T47D (cell line): ENCODE data around the gene GADL1.

Experiments used
- DNase-seq, 2 experiments: peaks; one replicate each; pipeline versions ENCODE4 v3.0.0 to v3.0.0-alpha.2; 2011 to 2012; ENCODE audit warnings: low read depth in 1 of 2, low spot score in 1 of 2
- JUND ChIP-seq: IDR thresholded peaks from 2 replicates; pipeline ENCODE4 v1.6.1; 2012; ENCODE audit warnings: low read depth
- in situ Hi-C: cut with HindIII; loops from 2 replicates; pipeline ENCODE4 v1.10.0; 2016; ENCODE audit warnings: low sequenced_read_pairs, low pct_unique_long_range_greater_than_20kb

Gene GADL1

DNA sequence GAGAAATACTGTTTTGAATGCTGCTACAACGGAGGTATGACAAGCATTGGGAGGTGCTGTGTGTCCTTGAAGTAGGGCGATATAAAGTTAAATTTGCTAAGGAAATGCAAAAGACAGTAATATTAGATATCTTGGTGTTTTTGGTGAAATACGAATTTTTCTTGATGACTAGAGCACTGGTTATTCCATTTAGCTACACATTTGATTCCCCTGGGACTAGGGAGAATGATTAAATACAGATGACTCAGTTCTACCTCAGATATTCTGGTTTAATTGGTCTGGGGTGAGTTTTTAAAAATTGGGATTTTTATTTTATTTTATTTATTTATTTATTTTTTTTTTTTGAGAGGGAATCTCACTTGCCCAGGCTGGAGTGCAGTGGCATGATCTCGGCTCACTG lies 18.7 kb upstream of the GADL1 start:
- in situ Hi-C loops: no loop called here
- no peak for TF ChIP-seq JUND
- no peak for DNase-seq

DNA sequence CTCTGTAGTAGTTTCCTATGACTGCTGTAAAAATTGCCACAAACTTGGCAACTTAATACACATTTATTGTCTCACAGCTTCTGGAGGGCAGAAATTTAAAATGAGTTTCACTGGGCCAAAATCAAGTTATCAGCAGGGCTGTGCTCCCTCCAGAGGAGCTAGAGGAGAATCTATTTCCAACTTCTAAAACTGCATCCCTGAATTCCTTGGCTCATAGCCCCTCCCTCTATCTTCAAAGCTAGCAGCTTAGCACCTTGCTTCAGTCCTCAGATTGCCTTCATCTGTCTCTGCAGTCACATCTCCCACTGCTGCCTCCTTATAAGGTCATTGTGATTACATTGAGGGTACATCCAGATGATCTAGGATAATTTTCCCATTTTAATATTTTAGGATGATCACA lies 17.8 kb upstream of the GADL1 start:
- TF ChIP-seq JUND: no peak
- DNase-seq: no peak
- in situ Hi-C loops: no loop called here

DNA sequence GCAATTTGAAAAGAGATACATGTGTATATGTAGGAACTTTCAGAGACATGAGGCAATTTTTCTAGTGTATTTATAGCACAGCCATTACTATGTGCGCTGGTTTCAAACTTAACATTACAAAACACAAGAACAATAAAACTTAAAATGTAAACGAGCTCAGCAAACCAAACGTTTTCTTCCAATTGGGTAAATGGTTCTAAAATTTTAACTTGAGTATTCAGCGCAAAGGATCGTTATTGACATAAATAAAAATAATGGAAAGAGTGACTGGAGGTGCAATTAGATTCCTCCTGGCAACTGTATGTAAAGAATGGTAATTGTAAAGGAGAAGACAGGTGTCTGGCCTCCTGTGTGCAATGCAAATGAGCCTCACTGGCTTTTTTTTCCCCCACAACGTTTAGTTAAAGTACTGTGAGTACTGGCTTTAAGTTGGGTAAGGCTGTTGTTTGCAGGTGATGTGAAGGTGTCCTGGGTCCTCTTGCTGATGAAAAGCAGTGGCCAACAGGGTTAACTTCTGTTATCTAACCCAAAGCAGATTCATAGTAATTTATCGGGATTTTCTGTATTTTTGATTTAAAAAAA lies 14.1 kb upstream of the GADL1 start:
- in situ Hi-C loops: no loop called here
- DNase-seq: no peak
- no peak for TF ChIP-seq JUND

DNA sequence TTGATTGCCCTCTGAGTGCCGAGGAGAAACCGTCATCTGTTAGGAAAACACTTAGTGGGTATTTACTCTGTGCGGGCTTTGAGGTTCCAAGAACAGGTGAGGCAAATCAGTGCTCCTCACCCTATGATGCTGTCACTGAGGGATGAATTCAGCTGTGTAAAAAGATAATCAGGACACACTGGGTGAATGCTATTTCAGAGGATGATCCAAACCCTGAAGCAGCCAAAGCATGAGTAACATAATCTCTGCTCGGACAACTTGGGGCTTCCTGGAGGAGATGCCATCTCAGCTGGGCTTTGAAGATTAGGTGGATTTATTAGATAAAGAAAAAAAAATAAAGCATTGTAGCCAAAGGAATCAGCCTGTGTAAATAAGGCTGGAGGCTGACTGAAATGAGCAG lies 10.5 kb upstream of the GADL1 start:
- no peak for TF ChIP-seq JUND
- in situ Hi-C loops: no loop called here
- no peak for DNase-seq

DNA sequence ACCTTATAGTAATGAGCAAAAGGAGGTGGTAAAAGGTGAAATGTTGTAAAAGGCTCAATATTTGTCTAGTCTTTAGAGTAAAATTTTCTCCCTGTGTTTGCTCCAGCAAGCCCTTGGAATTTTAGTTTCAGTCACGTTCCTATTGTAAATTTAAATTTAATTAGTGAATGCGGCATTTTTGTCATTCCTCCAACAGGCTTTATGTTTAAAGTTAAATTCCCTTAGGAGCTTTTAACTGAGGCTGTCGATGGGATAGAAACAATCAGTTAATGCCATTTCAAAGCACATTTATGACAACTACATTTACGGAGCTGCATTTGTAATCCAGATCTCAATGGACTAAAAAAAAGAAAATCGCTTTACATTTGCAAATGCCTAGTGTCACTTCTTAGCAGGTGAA lies 868 bp upstream of the GADL1 start:
- in situ Hi-C loops: no loop called here
- DNase-seq: no peak
- TF ChIP-seq JUND: no peak

DNA sequence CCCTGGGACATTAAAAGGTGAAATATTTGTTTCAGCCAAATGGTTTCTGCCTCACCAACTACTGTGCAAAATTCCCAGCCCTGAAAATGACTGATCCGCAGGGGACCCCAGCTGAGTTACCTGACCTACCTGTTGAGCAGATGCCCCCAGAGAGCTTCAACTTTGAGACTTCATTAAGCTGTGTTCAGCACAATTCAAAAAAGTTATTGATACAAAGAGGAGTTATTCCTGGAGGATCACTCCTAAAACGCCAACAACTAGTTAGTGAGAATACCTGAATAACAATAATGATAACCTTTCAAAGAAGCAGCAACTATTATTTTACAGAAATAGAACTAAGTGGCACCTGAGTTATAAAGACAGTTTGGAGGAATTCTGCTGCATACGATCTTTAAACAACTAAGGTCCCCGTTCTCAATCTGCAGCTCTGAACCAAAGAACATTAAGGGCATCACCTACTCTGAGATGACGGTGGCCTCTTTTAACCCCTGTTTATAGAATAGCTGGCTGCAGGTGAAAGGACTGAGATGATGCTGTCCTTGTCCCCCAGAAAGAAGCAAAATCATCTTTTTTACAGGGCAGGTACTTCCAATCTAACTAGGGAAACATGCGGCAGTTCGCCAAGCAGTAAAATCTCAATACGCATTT lies 659 bp downstream of the GADL1 start:
- in situ Hi-C loops: no loop called here

DNA sequence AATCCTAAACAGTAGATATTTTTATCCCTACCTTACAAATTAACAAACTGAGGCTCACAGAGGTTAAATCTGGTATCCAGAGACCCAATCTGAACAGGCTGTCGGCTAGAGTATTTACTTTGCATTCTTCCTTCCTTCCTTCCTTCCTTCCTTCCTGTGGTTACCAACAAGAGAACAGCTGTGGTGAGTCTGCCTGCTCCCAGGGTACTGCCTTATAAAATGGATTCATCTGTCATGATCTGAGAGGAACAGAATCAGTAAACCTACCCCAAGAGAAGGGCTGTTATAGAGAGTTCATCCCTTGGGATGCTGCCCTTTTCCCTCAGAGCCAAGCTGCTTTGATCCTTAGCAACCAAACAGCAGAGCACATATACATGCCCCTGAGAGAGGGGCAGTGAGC lies 3.6 kb downstream of the GADL1 start:
- in situ Hi-C loops: no loop called here
- no peak for TF ChIP-seq JUND
- no peak for DNase-seq

More for the DNA sequence above, 659 bp downstream of the GADL1 start:
- TF ChIP-seq JUND: no peak
- DNase-seq: no peak

DNA sequence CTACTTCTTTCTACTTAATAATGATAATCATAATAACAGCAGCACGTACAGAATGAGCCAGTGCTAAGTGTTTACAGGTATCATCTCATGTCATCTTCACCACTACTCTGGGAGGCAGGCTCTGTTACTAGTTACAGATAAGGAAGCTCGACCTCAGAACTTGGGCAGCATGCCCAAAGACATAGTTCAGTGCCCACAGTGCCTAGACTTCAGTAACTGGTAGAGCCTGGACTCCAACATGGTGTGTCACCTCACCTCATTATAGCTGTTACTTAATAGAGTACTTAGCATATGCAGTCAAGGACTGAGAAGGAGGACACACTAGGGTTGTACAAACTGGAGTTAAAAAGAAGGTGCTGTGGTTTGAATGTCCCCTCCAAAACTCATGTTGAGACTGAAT lies 7.6 kb downstream of the GADL1 start:
- TF ChIP-seq JUND: no peak
- in situ Hi-C loops: no loop called here
- no peak for DNase-seq

DNA sequence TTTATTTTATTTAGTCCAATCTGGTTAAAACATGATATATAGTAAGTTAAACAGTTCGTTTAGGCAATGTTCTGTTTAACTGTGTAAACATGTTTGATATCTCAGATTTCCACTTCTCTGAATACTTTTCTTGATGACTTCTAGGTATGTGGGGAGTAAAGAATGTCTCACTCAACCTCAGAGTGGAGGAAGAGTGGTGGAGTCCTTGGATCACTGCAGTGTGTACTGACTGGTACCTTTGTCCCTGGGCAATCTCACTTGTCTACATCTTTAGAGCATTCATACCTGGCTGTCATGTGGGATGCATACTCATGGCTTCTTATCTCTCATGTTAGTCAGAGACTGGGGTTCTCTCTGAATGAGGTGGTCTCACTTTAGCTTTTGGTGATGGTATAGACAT lies 15.6 kb downstream of the GADL1 start:
- no peak for TF ChIP-seq JUND
- DNase-seq: no peak
- in situ Hi-C loops: no loop called here

DNA sequence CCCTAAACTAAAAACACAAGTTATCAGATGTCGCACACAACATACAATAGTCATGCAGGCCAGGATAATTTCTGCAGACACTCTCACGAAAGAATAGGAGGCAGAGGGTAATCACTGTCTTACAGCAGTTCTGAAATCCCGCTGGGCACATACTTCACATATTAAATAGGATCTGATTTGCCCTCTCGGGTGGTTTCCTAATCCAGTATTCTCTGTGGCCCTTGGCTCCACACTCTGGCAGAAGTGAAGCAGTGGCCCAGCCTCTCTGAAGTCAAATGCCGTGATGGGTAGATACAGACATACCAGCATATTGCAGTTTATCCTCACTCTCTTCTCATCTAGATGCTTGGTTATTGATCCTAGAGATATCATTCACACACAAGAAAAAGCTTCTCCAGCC lies 19.0 kb downstream of the GADL1 start:
- no peak for TF ChIP-seq JUND
- in situ Hi-C loops: no loop called here
- DNase-seq: no peak

DNA sequence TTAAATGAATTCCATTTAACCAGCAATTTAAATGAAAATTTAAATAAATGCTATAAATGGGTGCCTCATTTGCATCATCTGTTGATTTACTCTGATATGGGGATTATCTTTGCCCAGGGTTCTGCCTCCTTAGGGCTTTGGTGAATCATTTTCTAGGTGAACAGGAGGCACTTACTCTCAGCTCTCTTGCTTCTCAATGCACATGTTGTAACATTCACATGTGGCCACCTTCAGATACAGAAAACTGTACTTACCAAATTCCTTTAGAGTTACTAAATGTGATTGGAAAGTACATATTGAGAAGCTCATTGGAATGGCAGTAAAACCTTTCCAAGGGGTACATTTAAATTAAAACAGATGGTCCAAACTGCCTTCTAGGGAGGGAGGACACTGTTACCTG lies 20.8 kb downstream of the GADL1 start:
- DNase-seq: no peak
- no peak for TF ChIP-seq JUND
- in situ Hi-C loops: no loop called here

DNA sequence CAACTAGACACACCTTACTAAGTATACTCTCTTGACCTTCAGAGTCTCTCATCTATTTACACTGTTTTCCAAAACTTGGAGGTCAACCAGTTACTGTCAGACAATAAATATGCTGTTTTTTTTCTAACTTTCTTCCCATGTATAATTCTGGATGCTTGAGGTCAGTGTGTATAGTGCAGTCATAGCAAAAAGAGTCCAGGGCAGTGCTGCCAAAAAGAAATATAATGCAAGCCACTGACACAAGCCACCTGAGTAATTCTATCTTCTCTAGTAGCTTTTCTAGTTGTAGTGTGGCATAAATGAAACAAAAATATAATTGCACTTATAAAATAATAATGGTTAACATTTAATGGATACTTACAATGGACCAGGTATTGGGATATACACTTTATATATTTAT lies 21.6 kb downstream of the GADL1 start:
- DNase-seq: no peak
- in situ Hi-C loops: no loop called here
- no peak for TF ChIP-seq JUND

DNA sequence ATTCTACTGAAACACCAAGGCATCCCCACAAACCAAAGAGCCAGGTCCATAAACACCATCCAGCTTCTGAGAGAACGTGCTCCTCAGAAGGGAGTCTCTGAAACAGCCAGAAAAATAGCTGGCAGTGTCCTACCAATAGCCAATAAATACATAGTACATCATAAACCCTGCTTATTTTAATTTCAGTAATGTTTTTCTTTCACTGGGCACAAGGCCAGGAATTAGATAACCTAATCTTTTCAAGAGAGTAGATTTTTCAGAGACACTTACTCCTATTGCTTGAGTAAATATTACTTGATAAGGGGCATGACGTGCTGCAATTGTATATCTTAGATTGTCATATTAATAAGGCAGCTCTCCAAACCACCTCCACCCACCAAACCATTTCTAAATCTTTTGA lies 22.7 kb downstream of the GADL1 start:
- in situ Hi-C loops: no loop called here
- no peak for TF ChIP-seq JUND
- no peak for DNase-seq

DNA sequence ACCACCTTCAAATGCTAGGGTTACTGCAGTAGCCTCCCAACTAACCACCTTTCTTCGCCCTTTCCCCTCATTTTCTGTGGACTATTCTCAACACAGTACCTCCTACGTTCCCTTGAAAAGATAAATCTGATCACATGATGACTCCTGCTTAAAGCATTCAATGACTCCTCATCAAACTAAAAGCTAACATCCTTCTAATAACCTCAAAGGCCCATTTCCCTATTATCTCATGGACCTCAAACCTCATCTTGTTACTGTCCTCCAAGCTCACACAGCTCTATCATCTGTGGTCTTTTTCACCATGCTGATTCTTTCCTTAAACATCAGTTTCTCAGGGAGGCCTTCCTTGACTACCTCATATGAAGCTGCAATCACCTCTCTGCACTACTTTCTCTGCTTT lies 29.6 kb downstream of the GADL1 start:
- no peak for DNase-seq
- TF ChIP-seq JUND: no peak
- in situ Hi-C loops: no loop called here

DNA sequence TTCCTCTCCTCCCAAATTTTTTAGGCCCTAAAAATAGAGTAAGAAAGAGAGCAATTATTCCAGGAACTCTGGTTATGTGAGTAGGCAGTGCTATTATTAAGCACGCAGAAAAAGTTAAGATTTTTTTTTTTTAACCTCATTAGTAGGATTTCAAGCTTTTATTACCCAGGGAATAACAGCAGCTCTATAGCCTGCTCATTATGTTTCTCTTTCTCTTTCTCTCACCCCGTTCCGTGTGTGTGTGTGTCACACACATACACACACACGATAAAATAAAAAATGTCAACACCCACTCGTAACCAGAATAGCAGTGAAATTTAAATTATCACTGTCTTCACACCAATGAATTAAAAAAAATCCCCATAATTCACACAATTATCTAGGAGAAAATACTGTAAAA lies 30.3 kb downstream of the GADL1 start:
- in situ Hi-C loops: no loop called here
- TF ChIP-seq JUND: no peak
- no peak for DNase-seq
